ENCODE results near the gene PLAAT4. TPM values are rescaled to one million over a fixed set of nuclear protein-coding genes. Genes with fewer than 3 reads are reported as not detected.

Gene PLAAT4, protein sequence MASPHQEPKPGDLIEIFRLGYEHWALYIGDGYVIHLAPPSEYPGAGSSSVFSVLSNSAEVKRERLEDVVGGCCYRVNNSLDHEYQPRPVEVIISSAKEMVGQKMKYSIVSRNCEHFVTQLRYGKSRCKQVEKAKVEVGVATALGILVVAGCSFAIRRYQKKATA
- total RNA-seq (100 to 1,000 TPM; 152 to 167 TPM), polyA plus RNA-seq (100 to 1,000 TPM; 387 to 416 TPM)

DNA sequence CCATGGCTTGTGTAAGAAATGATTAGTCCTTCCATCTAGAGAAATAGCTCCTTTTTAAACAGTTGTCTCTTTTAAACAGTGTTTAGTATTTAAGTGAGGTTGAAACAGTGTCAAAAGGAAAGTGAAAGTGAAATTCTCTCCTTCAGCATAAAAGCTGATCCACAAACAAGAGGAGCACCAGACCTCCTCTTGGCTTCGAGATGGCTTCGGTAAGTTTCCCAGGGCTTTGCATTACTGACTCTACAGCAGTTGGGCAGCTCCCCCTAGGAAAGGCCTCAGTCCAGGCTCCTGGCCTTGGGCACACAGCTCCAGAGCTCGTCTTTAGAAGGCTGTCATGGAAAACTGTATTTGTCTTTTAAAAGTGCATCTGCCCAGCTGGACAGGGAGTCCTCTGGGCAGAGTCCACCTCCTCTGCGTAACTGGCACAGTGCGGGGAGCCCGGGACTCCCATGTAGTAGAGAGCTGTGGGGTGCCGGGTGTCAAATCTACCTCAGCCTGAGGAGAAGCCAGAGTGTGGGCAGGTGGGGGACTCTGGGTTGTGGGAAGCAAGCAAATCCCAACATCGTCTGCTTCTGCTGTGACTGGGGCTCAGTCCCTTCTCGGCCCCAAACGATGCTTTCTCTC is at the start of gene PLAAT4:
PLAAT4 (plus strand) TSS at position 140 of the 624 bp plus-strand sequence; CDS start at position 201, 61 bp downstream.
- Mint-ChIP-seq H3K4me1 (peaks cover 63 to 97% (median 82%) of the 10 kb centered on the region in 4 donors), H3K27me3 (no peaks in the 10 kb centered on the region), H3K36me3 (peaks cover 10 to 40% of the 10 kb centered on the region in 2 donors), H3K4me3 (peak within 1 kb of the TSS; percentile 95 to 99 (median 96)), H3K9me3 (peaks cover 0 to 1% (median 0%) of the 10 kb centered on the region in 8 donors), H3K27ac (peak within 1 kb of the TSS; percentile 96 to 99 (median 98))
- Histone ChIP-seq H3K4me3 (ENCODE audit: low read length in 2 of 2) (peak within 1 kb of the TSS; percentile 83 to 89), H3K27ac (ENCODE audit: low read depth, low read length) (peak within 1 kb of the TSS; percentile 77), H3K4me1 (ENCODE audit: insufficient read depth, low read length) (peaks cover 93% of the 10 kb centered on the region), H3K36me3 (ENCODE audit: insufficient read depth, low read length) (peaks cover 4% of the 10 kb centered on the region), H3K27me3 (ENCODE audit: insufficient read depth, low read length) (no peaks in the 10 kb centered on the region), H3K9me3 (ENCODE audit: control insufficient read depth in 1 of 2, low read length in 2 of 2) (no peaks in the 10 kb centered on the region)
- intact Hi-C loops (cut with micrococcal nuclease) = loop anchor here (2.0 to 5.0 kb wide), 5 partner anchors 16 to 101 kb away; partner anchors contain the start of gene PLAAT3
- ChIA-PET CTCF (ENCODE audit: partially characterized antibody) (interaction anchor here (1.0 to 3.6 kb wide), 17 partner anchors 9 to 101 kb away, joined by 3 to 23 read pairs (median 5); partner anchors contain the start of gene PLAAT5), POLR2A (ENCODE audit: partially characterized antibody) (interaction anchor here (0.9 to 8.4 kb wide), 25 partner anchors 9 to 1207 kb away, joined by 3 to 132 read pairs (median 7); partner anchors contain the start of genes PLAAT2, PLAAT3, PLAAT5 and RASGRP2)
- peak; percentile 54 to 69 (median 59) for DNase-seq

DNA sequence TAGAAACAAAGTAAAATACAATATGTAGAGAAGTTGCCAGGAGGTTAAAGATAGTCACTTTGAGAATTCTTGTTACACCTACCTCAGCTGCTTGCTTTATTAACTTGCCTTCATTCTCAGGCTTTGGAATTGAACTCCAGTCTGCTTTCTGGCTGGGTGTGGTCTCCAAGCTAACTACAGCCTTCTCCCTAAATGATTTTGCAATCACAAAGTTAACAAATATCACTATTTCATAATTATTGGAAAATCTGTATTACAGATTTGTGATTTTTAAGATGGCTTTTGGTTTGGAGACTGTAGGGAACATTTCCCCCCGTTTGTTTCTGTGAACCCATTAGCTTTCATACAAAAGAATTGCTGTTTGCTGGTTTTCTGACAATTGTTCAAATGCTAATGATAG is 47.8 kb upstream of the PLAAT4 start:
- ChIA-PET CTCF (ENCODE audit: partially characterized antibody) (interaction anchor here (0.6 to 6.5 kb wide), 2 partner anchors 9 to 151 kb away, joined by 3 to 48 read pairs; no protein-coding TSS in a partner anchor), POLR2A (ENCODE audit: partially characterized antibody) (interaction anchor here (1.2 kb wide), 1 partner anchor 20 kb away, joined by 3 read pairs; no protein-coding TSS in a partner anchor)
- H3K9me3 ChIP-seq (ENCODE audit: control insufficient read depth in 1 of 2, low read length in 2 of 2) = no peaks in the 10 kb centered on the region
- H3K27me3 ChIP-seq (ENCODE audit: insufficient read depth, low read length) = no peaks in the 10 kb centered on the region
- H3K4me3 ChIP-seq (ENCODE audit: low read length in 2 of 2) = no peak overlapping the region
- Mint-ChIP-seq H3K9me3 (peaks cover 0 to 23% (median 19%) of the 10 kb centered on the region in 8 donors), H3K36me3 (no peaks in the 10 kb centered on the region), H3K4me1 (peaks cover 13 to 26% (median 17%) of the 10 kb centered on the region in 4 donors), H3K27me3 (peaks cover 5 to 7% of the 10 kb centered on the region in 2 donors), H3K4me3 (no peak overlapping the region), H3K27ac (no peak overlapping the region)
- no peak overlapping the region for H3K27ac ChIP-seq (ENCODE audit: low read depth, low read length)
- H3K4me1 ChIP-seq (ENCODE audit: insufficient read depth, low read length) = peaks cover 13% of the 10 kb centered on the region
- intact Hi-C loops (cut with micrococcal nuclease) = no loop called here
- H3K36me3 ChIP-seq (ENCODE audit: insufficient read depth, low read length) = no peaks in the 10 kb centered on the region
- no peak for DNase-seq

DNA sequence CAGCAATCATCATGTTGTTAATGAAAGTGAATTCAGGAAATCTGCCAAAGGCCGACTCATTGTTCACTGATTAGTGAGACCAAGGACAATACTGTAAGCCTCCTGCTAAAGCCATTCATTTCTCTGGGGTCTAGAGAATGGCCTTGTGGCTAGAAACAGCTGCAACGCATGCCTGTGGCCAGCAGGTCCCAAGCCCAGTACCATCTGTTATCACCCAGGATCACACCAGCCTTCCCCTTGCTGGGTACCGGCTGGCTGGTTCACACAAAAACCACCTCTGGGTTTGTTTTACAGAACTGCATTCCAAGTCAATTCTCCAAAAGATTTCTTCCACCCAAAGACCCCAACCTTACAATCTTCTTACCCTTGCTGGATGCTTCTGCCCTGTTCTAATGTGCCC is 46.7 kb upstream of the PLAAT4 start:
- Mint-ChIP-seq H3K27me3 (peaks cover 5 to 10% of the 10 kb centered on the region in 2 donors), H3K4me3 (peak overlapping the region in 4 of 8 donors; percentile 4 to 59 (median 28)), H3K36me3 (no peaks in the 10 kb centered on the region), H3K4me1 (peaks cover 13 to 26% (median 17%) of the 10 kb centered on the region in 4 donors), H3K27ac (peak overlapping the region in 1 of 7 donors; percentile 8), H3K9me3 (peaks cover 0 to 13% (median 10%) of the 10 kb centered on the region in 8 donors)
- Histone ChIP-seq H3K36me3 (ENCODE audit: insufficient read depth, low read length) (no peaks in the 10 kb centered on the region), H3K9me3 (ENCODE audit: control insufficient read depth in 1 of 2, low read length in 2 of 2) (no peaks in the 10 kb centered on the region), H3K27me3 (ENCODE audit: insufficient read depth, low read length) (no peaks in the 10 kb centered on the region), H3K4me3 (ENCODE audit: low read length in 2 of 2) (no peak overlapping the region), H3K4me1 (ENCODE audit: insufficient read depth, low read length) (peaks cover 13% of the 10 kb centered on the region), H3K27ac (ENCODE audit: low read depth, low read length) (no peak overlapping the region)
- DNase-seq = no peak
- CTCF ChIA-PET (ENCODE audit: partially characterized antibody) = interaction anchor here (0.8 to 6.5 kb wide), 3 partner anchors 10 to 146 kb away, joined by 3 to 48 read pairs (median 14); partner anchors contain the start of gene PLAAT4
- intact Hi-C loops (cut with micrococcal nuclease) = loop anchor here (2.0 kb wide), 1 partner anchor 41 kb away; no protein-coding TSS in a partner anchor
- POLR2A ChIA-PET (ENCODE audit: partially characterized antibody) = interaction anchor here (1.0 to 2.3 kb wide), 5 partner anchors 10 to 77 kb away, joined by 3 to 20 read pairs (median 4); partner anchors contain the start of gene PLAAT4

DNA sequence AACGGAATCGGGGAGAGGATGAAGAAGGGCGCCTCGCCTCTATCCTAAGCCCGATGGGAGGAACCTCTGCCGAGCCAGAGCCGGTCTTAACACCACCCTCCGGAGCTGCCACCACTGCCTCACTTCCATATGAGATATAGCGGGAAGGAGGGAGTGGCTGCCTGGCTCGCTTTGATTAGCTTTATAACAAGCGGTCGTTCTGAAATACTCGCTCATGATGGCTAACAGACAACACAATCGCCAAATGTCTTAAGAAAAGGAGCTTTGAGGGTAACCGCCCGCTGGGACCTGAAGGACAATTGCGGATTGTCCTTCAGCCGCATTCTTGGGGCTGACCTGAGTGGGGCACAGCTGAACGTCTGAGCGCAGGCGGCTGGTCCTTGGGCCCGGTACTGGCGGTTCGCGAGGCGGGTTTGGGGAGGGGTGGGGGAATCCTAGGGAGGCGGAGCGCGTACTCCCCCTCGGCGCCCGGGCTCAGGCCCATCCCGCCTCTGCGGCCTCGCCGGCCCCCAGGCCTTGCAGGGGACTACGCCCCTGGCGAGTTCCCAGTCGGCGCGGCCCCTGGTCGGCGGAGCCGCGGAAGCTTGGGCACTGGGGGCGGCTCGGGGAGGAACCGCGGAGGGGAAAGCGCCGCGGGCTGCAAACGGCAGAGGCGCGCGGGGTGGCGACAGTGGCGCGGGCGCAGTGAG is 45.9 kb upstream of the PLAAT4 start, which contains the start of gene PLAAT5:
PLAAT5 (minus strand) TSS at position 617 of the 689 bp plus-strand sequence; CDS start at position 484, 133 bp downstream.
- no peaks in the 10 kb centered on the region for H3K36me3 Mint-ChIP-seq
- H3K9me3 Mint-ChIP-seq = peaks cover 0 to 5% (median 3%) of the 10 kb centered on the region in 8 donors
- POLR2A ChIA-PET (ENCODE audit: partially characterized antibody) = interaction anchor here (1.0 to 2.3 kb wide), 7 partner anchors 10 to 123 kb away, joined by 3 to 20 read pairs (median 5); partner anchors contain the start of genes PLAAT3 and PLAAT4
- peaks cover 5 to 10% of the 10 kb centered on the region in 2 donors for H3K27me3 Mint-ChIP-seq
- no peaks in the 10 kb centered on the region for H3K27me3 ChIP-seq (ENCODE audit: insufficient read depth, low read length)
- peak within 1 kb of the TSS; percentile 80 to 93 (median 86) for H3K4me3 Mint-ChIP-seq
- CTCF ChIA-PET (ENCODE audit: partially characterized antibody) = interaction anchor here (0.6 to 6.5 kb wide), 4 partner anchors 11 to 145 kb away, joined by 3 to 48 read pairs (median 8); partner anchors contain the start of gene PLAAT4
- intact Hi-C loops (cut with micrococcal nuclease) = loop anchor here (2.0 kb wide), 1 partner anchor 40 kb away; no protein-coding TSS in a partner anchor
- H3K4me3 ChIP-seq (ENCODE audit: low read length in 2 of 2) = peak within 1 kb of the TSS in 1 of 2 donors; percentile 18
- no peaks in the 10 kb centered on the region for H3K36me3 ChIP-seq (ENCODE audit: insufficient read depth, low read length)
- peak in 3 of 5 donors; percentile 9 to 16 (median 16) for DNase-seq
- H3K27ac ChIP-seq (ENCODE audit: low read depth, low read length) = no peak within 1 kb of the TSS
- peaks cover 13 to 26% (median 17%) of the 10 kb centered on the region in 4 donors for H3K4me1 Mint-ChIP-seq
- no peaks in the 10 kb centered on the region for H3K9me3 ChIP-seq (ENCODE audit: control insufficient read depth in 1 of 2, low read length in 2 of 2)
- peaks cover 13% of the 10 kb centered on the region for H3K4me1 ChIP-seq (ENCODE audit: insufficient read depth, low read length)
- peak within 1 kb of the TSS; percentile 32 to 89 (median 58) for H3K27ac Mint-ChIP-seq

DNA sequence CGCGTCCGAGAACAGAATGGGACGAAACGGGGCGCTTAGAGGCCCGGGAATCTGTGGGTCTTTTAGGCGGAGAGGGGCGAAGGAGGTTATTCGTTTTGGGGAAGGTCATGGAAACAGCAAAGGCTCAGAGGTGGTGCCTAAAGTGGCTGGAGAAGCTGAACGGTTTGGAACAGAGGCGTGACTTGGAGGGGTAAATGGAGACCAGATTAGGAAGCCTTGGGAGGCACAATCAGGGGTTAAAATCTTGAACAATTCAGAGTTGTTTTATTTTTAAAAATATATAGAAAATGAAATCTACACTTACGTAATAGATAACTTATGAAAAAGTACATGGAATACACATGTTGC is 45.4 kb upstream of the PLAAT4 start:
- Mint-ChIP-seq H3K27ac (peak overlapping the region; percentile 4 to 89 (median 58)), H3K27me3 (peaks cover 5 to 10% of the 10 kb centered on the region in 2 donors), H3K9me3 (peaks cover 0 to 2% (median 0%) of the 10 kb centered on the region in 8 donors), H3K4me3 (peak overlapping the region; percentile 80 to 93 (median 86)), H3K4me1 (peaks cover 13 to 26% (median 17%) of the 10 kb centered on the region in 4 donors), H3K36me3 (no peaks in the 10 kb centered on the region)
- intact Hi-C loops (cut with micrococcal nuclease) = loop anchor here (2.0 kb wide), 1 partner anchor 40 kb away; no protein-coding TSS in a partner anchor
- H3K27ac ChIP-seq (ENCODE audit: low read depth, low read length) = no peak overlapping the region
- POLR2A ChIA-PET (ENCODE audit: partially characterized antibody) = interaction anchor here (1.0 to 2.3 kb wide), 6 partner anchors 11 to 123 kb away, joined by 3 to 20 read pairs (median 4); partner anchors contain the start of genes PLAAT3 and PLAAT4
- peak in 1 of 5 donors; percentile 8 for DNase-seq
- peaks cover 13% of the 10 kb centered on the region for H3K4me1 ChIP-seq (ENCODE audit: insufficient read depth, low read length)
- no peaks in the 10 kb centered on the region for H3K9me3 ChIP-seq (ENCODE audit: control insufficient read depth in 1 of 2, low read length in 2 of 2)
- peak overlapping the region in 1 of 2 donors; percentile 18 for H3K4me3 ChIP-seq (ENCODE audit: low read length in 2 of 2)
- H3K27me3 ChIP-seq (ENCODE audit: insufficient read depth, low read length) = no peaks in the 10 kb centered on the region
- CTCF ChIA-PET (ENCODE audit: partially characterized antibody) = interaction anchor here (0.9 to 6.5 kb wide), 5 partner anchors 11 to 191 kb away, joined by 3 to 48 read pairs (median 4); partner anchors contain the start of gene PLAAT4
- no peaks in the 10 kb centered on the region for H3K36me3 ChIP-seq (ENCODE audit: insufficient read depth, low read length)
